ENCODE results near the gene CRCP.

Gene CRCP

DNA sequence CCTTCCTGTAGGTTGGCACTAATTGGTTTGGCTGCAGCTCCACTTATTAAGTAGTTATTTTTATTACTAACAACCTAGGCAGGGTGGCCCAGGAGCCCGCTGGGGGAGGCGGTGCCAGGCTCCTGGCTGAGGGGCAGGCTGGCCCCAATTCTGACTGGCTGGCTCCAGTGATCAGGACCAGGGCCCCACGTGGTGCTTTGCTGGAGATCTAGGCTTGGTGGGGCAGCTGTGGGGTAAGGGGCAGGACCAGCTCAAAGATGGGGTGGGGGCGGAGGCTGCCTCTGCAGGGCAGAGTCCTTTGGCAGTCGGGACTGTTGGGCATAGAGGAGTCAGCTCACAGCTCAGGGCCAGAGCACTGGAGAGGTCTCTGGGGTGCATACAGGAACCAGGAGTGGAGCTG lies 36.6 kb upstream of the CRCP start:
- Histone ChIP-seq H3K9me3 (ENCODE audit: low read length) (no peaks in the 10 kb centered on the region), H3K9ac (ENCODE audit: low read length) (no peak overlapping the region), H3K36me3 (ENCODE audit: insufficient read depth, low read length) (no peaks in the 10 kb centered on the region), H2AFZ (ENCODE audit: low read length) (no peak overlapping the region), H3K27ac (ENCODE audit: low read depth, low read length, poor library complexity, severe bottlenecking) (no peak overlapping the region), H3K4me1 (ENCODE audit: insufficient read depth, low read length, severe bottlenecking) (peaks cover 12% of the 10 kb centered on the region), H4K20me1 (ENCODE audit: insufficient read depth, low read length) (no peaks in the 10 kb centered on the region), H3K9me2 (ENCODE audit: low read depth, low read length) (no peaks in the 10 kb centered on the region), H3K27me3 (ENCODE audit: insufficient read depth, low read length) (no peaks in the 10 kb centered on the region), H3K4me3 (ENCODE audit: low read depth, low read length, poor library complexity, severe bottlenecking) (no peak overlapping the region), H3K4me2 (ENCODE audit: low read length) (no peak overlapping the region), H3K79me2 (ENCODE audit: insufficient read depth, low read length) (no peaks in the 10 kb centered on the region), H3F3A (ENCODE audit: insufficient read depth, low read length) (no peaks in the 10 kb centered on the region)
- TF ChIP-seq, protein P1, sequence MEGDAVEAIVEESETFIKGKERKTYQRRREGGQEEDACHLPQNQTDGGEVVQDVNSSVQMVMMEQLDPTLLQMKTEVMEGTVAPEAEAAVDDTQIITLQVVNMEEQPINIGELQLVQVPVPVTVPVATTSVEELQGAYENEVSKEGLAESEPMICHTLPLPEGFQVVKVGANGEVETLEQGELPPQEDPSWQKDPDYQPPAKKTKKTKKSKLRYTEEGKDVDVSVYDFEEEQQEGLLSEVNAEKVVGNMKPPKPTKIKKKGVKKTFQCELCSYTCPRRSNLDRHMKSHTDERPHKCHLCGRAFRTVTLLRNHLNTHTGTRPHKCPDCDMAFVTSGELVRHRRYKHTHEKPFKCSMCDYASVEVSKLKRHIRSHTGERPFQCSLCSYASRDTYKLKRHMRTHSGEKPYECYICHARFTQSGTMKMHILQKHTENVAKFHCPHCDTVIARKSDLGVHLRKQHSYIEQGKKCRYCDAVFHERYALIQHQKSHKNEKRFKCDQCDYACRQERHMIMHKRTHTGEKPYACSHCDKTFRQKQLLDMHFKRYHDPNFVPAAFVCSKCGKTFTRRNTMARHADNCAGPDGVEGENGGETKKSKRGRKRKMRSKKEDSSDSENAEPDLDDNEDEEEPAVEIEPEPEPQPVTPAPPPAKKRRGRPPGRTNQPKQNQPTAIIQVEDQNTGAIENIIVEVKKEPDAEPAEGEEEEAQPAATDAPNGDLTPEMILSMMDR (IDR thresholded peaks at IDR 0.05; ENCODE audit: low read length), result no peak
- TF ChIP-seq EZH2 (IDR thresholded peaks at IDR 0.05; ENCODE audit: borderline replicate concordance, low read length), result no peak

DNA sequence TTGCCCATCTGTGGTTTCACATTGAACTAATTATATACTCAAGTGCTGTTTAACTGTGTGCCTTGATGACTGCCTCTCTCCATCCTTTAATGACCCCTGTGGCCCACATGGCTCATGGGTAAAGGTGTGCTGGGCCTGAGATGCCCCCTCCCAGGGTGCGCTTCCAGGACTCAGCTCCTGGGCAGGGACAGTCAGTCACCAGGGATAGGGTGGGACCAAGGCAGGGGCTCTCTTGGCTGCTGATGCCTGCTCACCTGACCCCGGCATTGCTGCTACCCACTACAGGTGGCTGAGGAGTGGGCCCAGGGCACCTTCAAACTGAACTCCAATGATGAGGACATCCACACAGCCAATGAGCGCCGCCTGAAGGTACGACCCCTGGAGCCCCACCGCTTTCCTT lies 32.6 kb upstream of the CRCP start:
- TF ChIP-seq, protein P1 (IDR thresholded peaks at IDR 0.05; ENCODE audit: low read length), result no peak
- TF ChIP-seq EZH2 (IDR thresholded peaks at IDR 0.05; ENCODE audit: borderline replicate concordance, low read length), result no peak
- Histone ChIP-seq H3K4me2 (ENCODE audit: low read length) (no peak overlapping the region), H2AFZ (ENCODE audit: low read length) (no peak overlapping the region), H3K9me3 (ENCODE audit: low read length) (no peaks in the 10 kb centered on the region), H3K4me3 (ENCODE audit: low read depth, low read length, poor library complexity, severe bottlenecking) (no peak overlapping the region), H3K36me3 (ENCODE audit: insufficient read depth, low read length) (no peaks in the 10 kb centered on the region), H3K4me1 (ENCODE audit: insufficient read depth, low read length, severe bottlenecking) (peaks cover under 1% of the 10 kb centered on the region), H4K20me1 (ENCODE audit: insufficient read depth, low read length) (no peaks in the 10 kb centered on the region), H3K9me2 (ENCODE audit: low read depth, low read length) (no peaks in the 10 kb centered on the region), H3K79me2 (ENCODE audit: insufficient read depth, low read length) (no peaks in the 10 kb centered on the region), H3F3A (ENCODE audit: insufficient read depth, low read length) (no peaks in the 10 kb centered on the region), H3K9ac (ENCODE audit: low read length) (no peak overlapping the region), H3K27me3 (ENCODE audit: insufficient read depth, low read length) (no peaks in the 10 kb centered on the region), H3K27ac (ENCODE audit: low read depth, low read length, poor library complexity, severe bottlenecking) (no peak overlapping the region)

DNA sequence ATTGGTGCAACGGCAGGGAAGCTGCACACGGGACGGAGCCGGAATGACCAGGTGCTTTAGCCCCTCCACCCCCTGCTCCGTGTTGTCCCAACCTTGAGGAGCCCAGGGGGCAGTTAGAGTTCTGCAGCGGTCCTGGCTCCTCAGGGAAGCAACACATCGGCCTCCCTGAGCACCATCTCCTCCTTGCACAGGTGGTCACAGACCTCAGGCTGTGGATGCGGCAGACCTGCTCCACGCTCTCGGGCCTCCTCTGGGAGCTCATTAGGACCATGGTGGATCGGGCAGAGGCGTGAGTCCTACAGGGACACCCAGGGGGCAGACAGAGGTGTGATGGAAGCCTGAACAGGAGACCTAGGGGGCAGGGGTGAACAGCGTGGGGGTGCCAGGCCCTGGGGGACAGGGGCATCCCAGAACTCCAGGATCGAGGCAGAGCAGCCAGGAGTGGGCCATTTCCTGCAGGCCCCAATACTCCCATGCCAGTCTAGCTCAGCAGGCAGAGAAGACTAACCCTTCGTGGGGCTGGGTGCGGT lies 31.7 kb upstream of the CRCP start:
- Histone ChIP-seq H3K9me3 (ENCODE audit: low read length) (no peaks in the 10 kb centered on the region), H3K27me3 (ENCODE audit: insufficient read depth, low read length) (no peaks in the 10 kb centered on the region), H4K20me1 (ENCODE audit: insufficient read depth, low read length) (no peaks in the 10 kb centered on the region), H3K4me2 (ENCODE audit: low read length) (no peak overlapping the region), H3K9ac (ENCODE audit: low read length) (no peak overlapping the region), H3K4me1 (ENCODE audit: insufficient read depth, low read length, severe bottlenecking) (no peaks in the 10 kb centered on the region), H3K4me3 (ENCODE audit: low read depth, low read length, poor library complexity, severe bottlenecking) (no peak overlapping the region), H3K9me2 (ENCODE audit: low read depth, low read length) (no peaks in the 10 kb centered on the region), H3K79me2 (ENCODE audit: insufficient read depth, low read length) (no peaks in the 10 kb centered on the region), H3K27ac (ENCODE audit: low read depth, low read length, poor library complexity, severe bottlenecking) (no peak overlapping the region), H2AFZ (ENCODE audit: low read length) (no peak overlapping the region), H3K36me3 (ENCODE audit: insufficient read depth, low read length) (no peaks in the 10 kb centered on the region), H3F3A (ENCODE audit: insufficient read depth, low read length) (no peaks in the 10 kb centered on the region)
- TF ChIP-seq EZH2 (IDR thresholded peaks at IDR 0.05; ENCODE audit: borderline replicate concordance, low read length), result no peak
- TF ChIP-seq, protein P1 (IDR thresholded peaks at IDR 0.05; ENCODE audit: low read length), result no peak
